Astrocyte of the spinal cord (primary cell): ENCODE measurements around the gene CACYBP.

Source experiments
- DNase-seq: peaks from one replicate; pipeline ENCODE4 v3.0.0; 2011; ENCODE audit warnings: low read depth, low spot score
- H3K4me3 ChIP-seq: 2 replicates; pipeline ENCODE4 v1.5.1; 2011; ENCODE audit warnings: low read depth, mild to moderate bottlenecking, low read length, moderate library complexity
- in situ Hi-C: cut with HindIII; loops from 2 replicates; pipeline ENCODE4 v1.10.0; 2017; ENCODE audit warnings: low sequenced_read_pairs
- TF ChIP-seq, protein P1 (sequence below): IDR thresholded peaks from 2 replicates; pipeline ENCODE4 v1.5.1; 2012; ENCODE audit warnings: low read depth, mild to moderate bottlenecking, low read length, inconsistent platforms

The CACYBP gene

DNA sequence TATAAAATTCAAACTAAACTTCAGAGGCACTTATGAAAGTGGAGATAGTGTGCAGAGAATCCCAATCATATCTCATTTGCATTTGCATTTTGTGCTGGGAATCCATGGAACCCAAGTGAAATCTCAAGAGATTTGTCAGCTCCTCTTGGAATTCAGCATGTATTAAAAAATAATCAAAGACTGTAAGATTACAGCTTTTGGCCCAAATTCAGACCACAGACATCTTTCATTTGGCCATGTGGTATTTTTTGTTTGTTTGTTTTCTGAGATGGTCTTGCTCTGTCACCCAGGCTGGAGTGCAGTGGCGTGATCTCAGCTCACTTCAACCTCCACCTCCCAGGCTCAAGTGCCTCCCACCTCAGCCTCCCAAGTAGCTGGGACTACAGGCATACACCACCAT is 3.8 kb upstream of the CACYBP start:
- peak; percentile 16 for DNase-seq
- H3K4me3 ChIP-seq: no peak overlapping the region
- TF ChIP-seq, protein P1, sequence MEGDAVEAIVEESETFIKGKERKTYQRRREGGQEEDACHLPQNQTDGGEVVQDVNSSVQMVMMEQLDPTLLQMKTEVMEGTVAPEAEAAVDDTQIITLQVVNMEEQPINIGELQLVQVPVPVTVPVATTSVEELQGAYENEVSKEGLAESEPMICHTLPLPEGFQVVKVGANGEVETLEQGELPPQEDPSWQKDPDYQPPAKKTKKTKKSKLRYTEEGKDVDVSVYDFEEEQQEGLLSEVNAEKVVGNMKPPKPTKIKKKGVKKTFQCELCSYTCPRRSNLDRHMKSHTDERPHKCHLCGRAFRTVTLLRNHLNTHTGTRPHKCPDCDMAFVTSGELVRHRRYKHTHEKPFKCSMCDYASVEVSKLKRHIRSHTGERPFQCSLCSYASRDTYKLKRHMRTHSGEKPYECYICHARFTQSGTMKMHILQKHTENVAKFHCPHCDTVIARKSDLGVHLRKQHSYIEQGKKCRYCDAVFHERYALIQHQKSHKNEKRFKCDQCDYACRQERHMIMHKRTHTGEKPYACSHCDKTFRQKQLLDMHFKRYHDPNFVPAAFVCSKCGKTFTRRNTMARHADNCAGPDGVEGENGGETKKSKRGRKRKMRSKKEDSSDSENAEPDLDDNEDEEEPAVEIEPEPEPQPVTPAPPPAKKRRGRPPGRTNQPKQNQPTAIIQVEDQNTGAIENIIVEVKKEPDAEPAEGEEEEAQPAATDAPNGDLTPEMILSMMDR: no peak
- in situ Hi-C loops: no loop called here

GRCh38 chr1:174996476-174996875 is 3.3 kb upstream of the CACYBP start:
- peak; percentile 24 for DNase-seq
- in situ Hi-C loops: no loop called here
- TF ChIP-seq, protein P1: no peak
- no peak overlapping the region for H3K4me3 ChIP-seq

DNA sequence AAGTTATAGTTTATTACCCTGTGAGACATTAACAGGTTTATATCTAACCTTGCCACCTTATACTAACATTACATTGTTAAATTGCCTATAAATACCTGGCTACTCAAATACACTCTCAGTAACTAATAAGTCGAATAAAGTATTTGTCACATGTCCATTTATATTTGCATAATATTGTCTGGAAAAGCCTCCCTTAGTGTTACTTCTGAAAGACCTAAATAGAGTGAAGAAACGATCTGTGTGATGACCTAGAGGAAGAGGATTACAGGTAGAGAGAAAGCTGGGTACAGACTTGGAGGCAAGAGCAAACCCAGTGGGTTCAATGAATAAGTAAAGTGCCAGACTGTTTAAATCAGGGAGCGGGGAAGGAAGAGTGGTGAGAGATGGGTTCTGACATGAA is 2.7 kb upstream of the CACYBP start:
- in situ Hi-C loops: no loop called here
- TF ChIP-seq, protein P1: no peak
- no peak for DNase-seq
- no peak overlapping the region for H3K4me3 ChIP-seq

GRCh38 chr1:174998569-174999215 is 1.1 kb upstream of the CACYBP start:
- in situ Hi-C loops: no loop called here
- TF ChIP-seq, protein P1: peak; percentile 78
- H3K4me3 ChIP-seq: peak overlapping the region; percentile 62
- peak; percentile 63 for DNase-seq

DNA sequence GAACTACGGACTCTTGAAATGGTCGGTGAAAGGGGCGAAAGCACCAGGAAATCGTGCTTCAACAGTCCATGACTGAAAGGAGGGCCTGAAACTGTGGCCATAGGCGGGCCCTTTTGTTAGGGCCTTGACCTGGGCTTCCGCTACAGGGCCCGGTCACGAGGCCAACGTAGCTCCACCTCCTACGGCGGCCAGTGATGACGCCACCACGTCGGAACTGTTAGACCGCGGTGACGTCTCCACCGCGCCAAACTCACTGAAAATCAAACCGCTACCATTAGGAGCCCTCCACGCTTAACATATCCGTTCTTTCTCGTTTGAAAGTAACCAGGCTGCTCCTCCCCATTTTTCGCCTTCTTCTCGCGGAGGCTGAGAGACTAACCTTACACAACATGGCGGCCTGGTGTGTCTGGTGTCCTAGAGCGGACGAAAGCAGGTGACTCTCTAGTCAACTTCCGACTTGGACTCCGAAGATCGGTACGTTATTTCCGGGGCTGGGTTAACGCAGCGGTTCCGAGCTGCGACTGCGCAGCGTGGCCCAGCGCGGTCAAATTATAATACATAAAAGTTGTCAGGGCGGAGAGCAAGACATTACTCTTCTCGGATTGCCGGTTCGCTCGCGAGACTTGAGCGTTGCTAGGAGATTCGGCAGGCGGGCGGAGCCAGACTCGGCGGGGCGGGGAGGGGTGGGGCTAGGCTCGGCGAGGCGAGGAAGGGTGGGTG is 371 bp upstream of the CACYBP start:
- peak overlapping the region; percentile 62 for H3K4me3 ChIP-seq
- TF ChIP-seq, protein P1: no peak
- in situ Hi-C loops: no loop called here
- peak; percentile 100 for DNase-seq

- no peak for DNase-seq
- H3K4me3 ChIP-seq: peak overlapping the region; percentile 89
- TF ChIP-seq, protein P1: no peak
- in situ Hi-C loops: no loop called here
Measured at GRCh38 chr1:175000697-175001187, 995 bp downstream of the CACYBP start.
